ENCODE measurements around the gene CLCN5.
"Not testable (repeated sequence)": the region's sequence is repeated elsewhere in the genome, so short reads cannot be mapped to it uniquely, and the experiment has no call there.

The CLCN5 gene

DNA sequence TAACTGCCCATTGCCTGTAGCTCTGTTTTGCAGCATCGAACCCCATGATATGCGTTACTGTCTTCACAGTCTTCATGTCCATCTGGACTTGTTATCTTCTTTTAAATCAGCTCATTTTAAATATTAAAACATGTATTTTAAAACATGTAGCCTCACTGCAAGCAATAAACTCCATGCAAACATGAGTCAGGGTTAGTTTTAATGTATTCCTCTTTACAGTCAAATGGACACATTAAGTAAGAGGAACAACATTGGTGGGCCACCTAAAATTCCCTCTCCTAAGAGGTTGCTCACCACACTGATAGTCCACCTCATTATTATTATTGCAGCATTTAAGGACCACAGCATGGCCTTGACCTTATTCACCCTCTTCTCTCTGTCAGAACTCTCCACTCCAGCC lies 74.1 kb downstream of the CLCN5 start:
- DNase-seq, result no peak

DNA sequence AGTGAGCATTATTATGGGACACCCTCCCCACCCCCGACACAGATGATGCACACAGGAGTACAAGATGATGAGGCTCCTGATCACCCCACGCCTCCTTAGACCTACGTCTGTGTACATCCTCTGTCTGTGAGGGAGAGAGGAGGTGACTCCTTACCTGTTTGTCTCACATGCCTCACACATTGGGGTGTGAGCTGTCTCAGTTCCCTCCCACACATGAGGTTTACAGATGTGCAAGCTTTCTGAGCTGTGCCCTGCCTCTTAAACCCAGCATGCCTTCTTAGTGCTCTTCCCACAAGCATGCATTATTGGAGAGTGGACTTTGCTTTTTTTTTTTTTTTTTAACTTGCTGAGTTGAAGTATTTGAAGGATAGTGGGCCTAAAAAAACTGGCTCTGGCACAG lies 76.7 kb downstream of the CLCN5 start:
- no peak for DNase-seq

DNA sequence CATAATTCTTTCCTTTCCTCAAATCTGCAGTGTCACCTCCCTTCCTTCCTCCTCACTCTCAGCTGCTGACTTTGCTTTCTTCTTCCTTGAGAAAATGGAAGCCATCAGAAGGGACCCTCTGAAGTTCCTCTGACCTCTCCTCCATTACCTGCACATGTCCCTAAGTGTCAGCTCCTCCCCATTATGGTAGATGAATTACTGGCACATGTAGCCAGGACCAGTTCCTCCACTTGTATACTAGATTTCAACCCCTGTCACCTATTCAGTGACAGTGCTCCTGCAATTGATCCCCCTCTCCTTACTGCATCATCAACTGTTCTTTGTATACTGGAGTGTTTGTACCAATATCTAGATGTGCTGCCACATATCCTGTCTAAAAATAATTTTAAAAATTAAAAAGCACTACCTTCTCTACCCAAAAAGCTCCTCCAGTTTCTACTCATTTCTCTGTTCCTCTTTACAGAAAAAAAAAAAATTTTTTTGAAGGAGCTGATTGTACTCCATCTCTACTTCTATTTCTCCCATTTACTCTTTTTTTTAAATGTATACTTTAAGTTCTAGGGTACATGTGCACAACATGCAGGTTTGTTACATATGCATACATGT lies 78.6 kb downstream of the CLCN5 start:
- DNase-seq, result no peak

DNA sequence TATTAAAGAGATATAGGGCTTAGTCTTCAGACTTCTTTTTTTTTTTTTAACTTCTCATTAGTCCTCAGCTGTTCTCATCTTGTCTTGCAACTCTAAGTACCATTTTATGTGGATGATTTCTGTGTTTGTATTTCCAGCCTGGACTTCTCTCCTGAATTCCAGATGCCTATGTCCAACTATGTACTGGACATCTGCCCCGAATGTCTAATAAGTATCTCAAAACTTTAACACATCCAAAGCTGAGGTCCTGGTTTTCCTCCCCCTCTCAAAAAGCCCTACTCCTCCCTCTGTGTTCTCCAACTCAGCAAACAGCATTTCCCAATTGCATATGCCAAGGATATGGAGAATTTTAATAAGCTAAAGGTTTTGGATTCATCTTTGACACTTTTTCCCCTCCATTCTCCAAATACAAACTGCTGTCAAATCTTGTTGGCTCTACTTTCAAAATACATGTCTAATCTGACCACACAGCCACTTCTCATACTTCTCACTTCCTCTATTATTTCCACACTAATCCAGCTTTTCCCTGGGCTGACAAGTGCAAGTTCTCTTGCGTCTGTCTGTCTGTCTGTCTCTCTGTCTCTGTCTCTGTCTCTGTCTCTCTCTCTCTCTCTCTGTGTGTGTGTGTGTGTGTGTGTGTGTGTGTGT lies 79.8 kb downstream of the CLCN5 start:
- peak; percentile 24 to 56 for DNase-seq

DNA sequence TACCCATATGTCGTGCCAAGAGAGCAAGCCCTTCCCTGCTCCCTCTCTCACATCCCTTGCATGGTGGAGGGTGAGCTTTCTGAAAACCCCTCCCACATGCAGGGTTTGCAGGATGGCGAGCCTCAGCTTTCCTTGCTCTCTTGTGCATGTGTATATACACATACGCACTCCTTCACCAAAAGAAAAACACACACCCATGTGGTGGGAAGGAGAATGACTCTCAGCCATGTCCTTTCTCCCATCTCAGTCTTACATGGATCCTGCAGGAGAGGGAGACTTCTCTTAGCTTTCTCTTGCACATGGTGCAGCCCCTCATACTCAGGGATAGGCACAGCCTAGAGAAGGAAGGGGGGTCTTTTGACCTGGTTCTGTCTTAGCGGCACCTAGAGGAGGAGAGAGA lies 81.1 kb downstream of the CLCN5 start:
- no peak for DNase-seq

DNA sequence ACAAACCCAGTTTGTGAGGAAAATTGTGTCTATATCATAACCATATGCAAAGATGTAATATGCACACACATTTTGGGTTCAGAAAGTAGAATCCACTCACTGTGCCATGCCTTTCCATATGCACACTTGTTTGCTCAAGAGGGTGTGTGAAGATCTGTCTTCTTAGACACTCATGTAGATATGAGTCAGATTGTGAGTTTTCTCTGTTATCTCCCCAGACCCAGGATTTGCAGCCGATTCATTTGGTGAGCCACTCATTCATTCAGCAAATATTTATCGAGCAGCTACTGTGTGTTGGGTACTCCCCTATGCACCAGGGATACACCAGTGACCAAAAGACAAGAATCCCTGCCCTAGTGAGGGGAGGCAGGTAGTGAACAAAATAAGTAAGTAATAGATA lies 81.5 kb downstream of the CLCN5 start:
- no peak for DNase-seq

DNA sequence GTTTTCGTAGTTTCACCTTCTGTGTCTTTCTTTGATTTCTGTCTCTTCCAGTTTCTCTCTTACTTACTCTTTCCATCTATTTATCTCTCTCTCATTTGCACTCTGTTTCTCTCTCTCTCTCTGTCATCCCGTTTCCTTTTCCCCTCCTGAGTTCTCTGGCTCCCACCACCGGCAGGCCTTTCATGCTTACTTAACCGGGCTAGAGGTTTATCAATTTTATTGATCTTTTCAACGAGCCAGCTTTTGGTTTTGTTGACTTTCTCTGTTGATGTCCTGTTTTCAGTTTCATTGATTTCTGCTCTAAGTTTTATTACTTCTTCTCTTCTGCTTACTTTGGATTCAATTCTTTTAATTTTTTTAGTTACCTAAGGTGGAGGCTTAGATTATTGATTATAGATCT lies 103.2 kb downstream of the CLCN5 start:
- not testable (repeated sequence) for DNase-seq

DNA sequence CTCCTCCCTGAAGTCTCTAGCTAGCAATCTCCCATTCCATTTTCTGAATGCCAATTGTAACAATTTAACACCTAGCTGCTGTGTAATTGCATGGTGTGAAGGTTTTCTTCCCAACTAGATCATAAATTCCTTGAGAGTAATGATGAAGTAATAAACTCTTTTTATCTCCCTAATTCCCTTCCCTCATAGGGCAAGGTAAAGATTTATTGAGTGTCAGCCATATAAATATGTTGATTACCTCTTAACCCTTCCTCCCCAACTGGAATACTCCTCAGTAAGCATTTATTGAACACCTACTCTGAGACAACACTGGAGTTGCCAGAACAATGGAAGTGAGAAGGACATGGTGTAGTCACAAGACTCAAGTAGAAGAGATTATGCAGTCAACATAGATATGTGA lies 112.7 kb downstream of the CLCN5 start:
- no peak for DNase-seq

DNA sequence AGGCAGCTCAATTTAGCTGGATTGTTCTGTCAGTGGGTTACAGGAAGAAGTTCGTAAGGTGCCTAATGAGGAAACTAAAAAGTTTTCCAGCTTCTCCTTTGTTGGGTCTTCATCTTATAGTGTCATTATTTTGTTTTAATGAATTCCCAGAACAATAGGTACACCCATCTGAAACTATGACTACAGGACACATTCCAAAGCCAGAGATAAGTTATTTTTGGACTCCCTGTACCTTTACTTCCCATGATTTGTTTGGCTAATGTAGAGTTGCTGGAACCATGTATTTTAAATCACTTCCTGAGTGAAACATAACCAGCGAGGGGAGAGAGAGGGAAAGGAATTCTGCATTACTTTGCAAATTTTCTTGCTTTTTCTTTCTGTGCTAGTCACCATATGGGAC lies 114.0 kb downstream of the CLCN5 start:
- DNase-seq, result no peak

DNA sequence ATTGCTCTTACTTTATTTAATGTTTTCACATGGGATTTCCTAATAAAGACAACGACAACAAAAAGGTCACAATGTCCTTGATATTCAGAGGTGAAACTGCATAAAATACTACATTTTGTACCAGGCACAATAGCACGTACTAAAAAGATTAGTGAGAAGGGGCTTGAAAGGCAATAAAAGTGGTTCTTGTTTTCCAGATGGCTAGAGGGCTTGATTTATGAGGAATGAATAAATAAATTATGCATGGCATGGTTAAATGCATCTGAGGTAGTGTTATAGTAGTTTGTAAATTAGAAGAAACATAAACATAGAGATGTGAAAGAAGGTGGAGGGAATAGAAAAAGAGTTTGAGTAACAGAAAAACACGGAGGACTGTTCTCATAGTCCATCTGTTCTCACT lies 123.4 kb downstream of the CLCN5 start:
- no peak for DNase-seq

DNA sequence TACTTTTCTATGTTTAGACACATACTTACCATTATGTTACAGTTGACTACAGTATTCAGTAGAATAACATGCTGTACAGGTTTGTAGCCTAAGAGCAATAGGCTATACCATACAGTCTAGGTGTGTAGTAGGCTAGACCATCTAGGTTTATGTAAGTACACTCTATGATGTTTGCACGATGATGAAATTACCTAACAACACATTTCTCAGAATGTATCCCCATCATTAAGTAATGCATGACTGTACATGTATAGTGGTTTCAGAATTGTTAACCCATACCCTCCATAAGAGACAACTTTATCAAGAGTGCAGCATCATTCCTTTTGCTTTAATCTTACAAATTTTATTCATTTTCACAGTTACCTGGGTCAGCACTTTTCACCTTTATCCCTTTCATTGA lies 126.8 kb downstream of the CLCN5 start:
- no peak for DNase-seq

DNA sequence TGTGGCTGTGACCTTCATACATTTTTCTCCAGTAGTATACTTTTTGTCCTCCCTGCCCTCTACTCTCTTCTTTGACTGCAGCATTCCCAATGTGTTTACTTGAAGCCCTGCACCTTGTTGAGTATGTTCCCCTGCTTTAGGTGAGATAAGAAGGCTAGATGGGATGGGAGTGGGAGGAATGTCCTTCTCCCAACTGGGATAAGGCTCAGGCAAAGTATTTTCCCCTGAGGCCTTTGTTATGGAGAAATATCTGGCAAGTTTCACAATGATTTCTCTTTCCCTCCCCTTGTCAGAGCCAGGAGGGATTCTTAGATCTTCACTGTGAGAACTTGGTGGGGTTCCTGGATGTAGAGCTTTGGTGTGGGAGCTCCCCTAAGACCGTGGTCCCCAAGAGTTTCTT lies 131.8 kb downstream of the CLCN5 start:
- no peak for DNase-seq

DNA sequence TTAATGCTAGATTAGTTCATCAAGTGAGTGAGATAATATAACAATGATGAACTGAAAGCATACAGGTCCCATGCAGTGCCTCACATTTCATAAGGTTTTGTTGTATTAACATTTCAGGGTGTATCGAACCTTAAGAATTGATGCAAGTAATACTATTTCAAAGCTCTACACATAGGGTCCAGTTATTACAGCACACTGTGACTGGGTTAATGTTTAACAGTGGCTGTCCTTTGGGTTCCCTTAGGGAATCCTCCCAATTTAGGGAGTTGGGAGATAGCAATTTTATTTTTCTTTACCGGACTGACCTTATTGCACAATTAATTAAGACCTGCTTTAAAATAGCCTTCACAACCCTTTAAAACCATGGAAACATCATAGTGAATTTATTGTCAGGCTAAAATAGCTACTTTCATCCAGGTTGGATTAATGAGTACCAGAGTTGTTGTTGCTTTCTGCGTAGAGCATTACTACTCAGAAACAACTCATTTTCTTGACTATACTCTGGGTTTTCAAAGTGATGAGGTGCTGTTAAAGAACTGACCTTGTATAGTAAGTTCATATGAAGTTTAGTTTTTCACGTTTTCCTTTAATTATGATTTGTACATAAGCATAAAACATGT lies 144.0 kb downstream of the CLCN5 start:
- no peak for DNase-seq

DNA sequence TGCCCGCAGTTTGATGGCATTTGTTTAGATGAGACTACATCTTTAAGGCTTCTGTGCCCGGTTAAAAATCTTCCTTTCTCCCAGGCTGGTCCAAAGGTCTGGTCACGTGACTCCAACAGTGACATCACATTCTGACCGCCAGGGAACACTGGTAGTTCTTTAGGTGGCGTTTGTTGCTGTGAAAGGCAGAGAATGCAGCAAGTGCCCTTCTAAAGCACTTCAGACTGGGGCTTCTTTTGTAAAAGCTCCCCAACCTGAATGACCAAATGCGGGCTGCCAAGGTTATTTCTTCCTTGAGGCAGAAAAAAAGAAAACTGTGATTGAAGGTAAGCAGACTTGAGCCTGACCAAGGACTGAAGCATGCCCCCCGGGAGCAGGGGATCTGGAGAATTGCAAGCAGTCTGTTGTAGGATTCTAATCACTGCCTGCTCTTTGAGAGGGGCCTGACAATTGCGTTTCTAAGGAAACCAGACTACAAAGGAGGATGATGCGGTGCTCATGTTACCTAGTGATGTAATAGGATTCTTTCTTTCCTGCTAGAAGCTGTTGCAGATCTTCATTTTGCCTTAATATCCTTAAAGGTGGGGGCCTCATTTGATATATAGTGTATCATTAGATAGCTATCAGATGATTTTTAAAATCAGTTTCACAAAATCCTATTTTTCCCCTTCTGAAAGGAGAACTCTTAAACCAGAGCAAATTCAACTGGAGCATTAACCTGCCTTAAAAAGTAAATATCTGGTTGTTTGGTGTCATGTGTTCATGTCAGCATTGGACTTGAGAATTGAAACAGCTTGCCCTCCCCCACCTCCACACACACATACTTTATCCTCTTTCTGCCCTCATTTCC lies 145.3 kb downstream of the CLCN5 start:
- no peak for DNase-seq

DNA sequence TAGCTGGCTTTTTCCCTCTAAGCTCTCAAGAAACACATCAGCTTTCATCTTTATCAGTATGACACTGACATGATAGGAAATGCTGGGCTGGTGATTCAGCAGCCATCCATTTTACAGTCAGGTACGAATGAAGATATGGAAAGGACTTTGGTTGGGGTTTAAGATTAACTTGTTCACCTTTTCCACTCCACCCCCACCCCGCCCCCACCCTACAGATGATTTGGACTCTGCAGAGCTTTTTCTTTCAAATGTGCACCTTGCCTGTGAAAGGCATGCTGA lies 145.8 kb downstream of the CLCN5 start:
- DNase-seq, result no peak

DNA sequence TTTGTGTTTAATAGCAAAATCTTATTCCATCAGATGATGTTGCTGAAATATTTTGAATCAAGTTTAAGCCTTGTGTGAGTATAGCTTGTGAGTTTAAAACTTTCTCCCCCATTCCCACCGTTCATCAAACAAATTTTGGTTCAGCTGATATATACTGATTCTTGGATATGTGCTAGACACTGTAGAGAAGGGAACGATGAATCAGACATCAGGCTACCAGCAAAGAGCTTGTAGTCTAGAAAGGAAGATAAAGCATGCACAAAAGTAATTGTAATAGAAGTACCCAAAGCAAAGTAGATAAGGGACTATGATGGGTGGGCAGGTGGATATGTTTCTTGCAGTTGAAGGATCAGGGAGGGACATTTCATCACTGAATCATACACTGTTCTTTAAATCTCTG lies 146.5 kb downstream of the CLCN5 start:
- no peak for DNase-seq

DNA sequence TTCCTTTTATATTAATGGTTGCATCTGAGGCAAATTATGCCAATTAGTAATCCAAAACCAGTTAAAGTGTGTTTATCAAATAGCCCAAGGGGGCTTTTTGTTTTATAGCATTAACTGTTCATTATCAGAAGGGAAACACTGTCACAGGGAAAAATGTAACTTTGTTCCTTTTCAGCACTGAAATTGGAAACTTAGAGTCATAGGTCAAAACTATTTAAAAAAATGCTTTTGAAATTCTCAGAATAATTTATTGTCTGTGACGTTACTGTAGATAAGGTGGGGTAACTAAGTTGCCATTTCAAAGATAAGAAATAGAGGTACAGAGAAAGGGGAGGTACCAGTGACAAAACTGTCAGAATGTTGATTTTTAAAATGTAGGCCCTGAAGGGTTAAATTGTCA lies 149.1 kb downstream of the CLCN5 start:
- no peak for DNase-seq

DNA sequence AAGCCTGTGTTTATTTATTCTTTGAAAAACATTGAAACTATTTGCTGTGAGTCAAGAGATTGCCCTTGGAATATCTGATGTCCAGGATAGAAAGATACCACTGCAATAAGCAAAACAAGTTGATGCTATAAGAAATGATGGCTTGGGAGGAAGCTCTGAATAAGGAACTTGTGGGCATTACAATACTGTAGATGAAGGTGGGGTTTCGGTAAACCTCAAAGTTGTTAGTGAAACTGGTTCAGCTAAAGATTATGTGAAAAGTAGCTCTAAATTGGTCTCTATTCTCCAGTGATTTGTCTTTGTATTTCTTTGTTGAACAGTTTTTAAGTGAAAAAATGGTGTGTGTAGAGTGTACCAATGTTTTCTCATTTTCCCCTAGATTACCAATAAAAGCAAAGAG lies 149.7 kb downstream of the CLCN5 start:
- peak in 1 of 2 experiments; percentile 1 for DNase-seq

DNA sequence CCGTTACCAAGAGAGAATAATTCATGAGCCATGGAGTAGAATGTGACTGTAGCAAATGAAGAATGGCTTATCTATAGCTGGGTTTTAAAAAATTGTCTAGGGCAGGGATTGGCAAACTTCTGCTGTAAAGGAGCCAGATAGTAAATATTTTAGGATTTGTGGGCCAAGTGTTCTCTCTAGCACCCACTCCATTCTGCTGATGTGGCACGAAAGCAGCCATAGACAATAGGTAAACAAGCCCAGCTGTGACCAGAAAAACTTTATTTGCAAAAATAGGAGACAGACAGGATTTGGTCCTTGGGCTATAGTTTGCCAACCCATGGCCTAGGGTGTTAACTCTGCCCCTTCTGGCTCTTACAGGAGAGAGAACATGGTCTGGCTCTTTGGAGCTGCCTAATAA lies 151.2 kb downstream of the CLCN5 start:
- no peak for DNase-seq

DNA sequence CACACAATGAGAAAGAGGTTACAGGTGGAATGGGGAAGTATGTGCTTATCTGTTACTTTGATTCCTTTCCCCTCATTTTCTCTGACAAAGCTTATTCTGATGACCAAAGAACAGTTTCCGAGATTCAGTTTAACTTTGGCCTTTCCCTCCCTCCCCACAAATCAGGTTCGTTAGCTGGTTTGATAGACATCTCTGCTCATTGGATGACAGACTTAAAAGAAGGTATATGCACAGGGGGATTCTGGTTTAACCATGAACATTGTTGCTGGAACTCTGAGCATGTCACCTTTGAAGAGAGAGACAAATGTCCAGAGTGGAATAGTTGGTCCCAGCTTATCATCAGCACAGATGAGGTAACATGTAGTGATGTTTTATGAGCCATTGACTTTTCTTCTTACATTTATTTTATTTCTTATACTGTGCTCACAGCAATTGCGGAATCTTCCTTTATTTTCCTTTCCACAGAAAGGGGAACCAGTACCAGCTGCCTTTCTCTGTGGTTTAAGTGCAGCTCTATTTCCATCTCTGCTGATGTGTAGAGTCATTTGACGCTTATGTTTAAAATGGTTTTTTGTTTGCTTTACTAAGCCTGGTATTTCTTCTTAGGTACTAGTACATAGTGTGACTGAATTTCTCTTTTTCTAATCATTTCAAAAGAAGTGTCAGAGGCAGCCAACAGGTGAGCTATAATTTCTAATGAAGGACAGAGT lies 153.4 kb downstream of the CLCN5 start:
- peak; percentile 27 to 33 for DNase-seq

DNA sequence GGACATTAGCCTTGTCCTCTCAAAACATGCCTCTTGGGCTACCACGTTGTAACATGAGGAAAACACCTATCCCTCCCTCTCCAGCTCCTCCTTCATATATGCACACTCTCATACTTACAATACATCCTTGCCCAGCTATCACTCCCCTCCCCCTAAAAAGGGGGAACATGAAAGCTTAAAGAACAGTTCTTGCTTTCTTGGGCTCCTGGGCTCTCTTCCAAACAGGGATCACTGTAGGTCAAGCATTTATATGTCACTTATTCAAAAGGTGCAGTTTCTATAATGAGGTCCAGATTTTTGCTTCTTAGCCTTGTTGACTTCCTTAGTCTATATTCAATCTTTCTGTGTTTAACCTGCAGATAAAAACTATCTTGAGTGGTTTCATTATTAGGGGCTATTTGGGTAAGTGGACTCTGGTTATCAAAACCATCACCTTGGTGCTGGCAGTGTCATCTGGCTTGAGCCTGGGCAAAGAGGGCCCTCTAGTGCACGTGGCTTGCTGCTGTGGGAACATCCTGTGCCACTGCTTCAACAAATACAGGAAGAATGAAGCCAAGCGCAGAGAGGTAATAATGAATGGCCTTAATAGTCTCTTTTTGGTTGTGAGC lies 159.0 kb downstream of the CLCN5 start:
- DNase-seq, result peak; percentile 7 to 12

DNA sequence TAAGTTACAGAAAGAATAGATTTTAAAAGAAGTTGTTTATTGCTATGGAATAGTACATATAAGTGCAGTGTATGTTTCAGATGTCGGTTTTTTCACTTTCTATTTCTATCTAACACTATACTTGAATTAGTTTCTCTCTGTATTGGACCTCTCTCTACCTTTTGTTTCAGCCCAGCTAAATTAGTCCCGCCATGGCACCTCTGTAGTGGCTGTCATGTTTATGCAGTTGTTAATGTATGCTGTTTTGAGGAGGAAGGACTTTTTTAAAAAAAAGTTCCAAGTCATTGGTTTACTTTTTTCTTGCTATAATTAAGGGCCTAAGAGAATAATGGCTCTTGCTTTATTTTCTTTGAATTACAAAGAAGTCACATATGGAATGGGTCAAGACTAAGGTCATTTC lies 160.3 kb downstream of the CLCN5 start:
- no peak for DNase-seq

DNA sequence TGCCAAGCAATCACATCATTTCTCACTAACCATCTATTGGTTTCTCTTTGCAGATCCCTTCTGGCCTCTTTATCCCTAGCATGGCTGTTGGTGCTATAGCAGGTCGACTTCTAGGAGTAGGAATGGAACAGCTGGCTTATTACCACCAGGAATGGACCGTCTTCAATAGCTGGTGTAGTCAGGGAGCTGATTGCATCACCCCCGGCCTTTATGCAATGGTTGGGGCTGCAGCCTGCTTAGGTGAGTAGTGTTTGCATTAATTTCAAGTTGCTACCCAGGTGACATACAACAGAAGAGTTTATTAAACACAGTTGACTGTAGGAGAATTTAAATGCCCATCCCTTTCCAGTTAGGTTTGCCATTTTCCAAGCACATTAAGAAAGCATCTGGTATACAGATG lies 166.2 kb downstream of the CLCN5 start:
- DNase-seq, result no peak

Measured in Kasumi-1 (cell line).